ENCODE measurements around the gene INAFM2. TPM values are rescaled to one million over a fixed set of nuclear protein-coding genes. Genes with fewer than 3 reads are reported as not detected.

Gene INAFM2
- total and polyA plus RNA-seq, 9 of the 15 experiments (the other 6 are each of a cell fraction or from before 2014, with no cell fraction given) = 11.8 to 43.1 (median 27.2) TPM

DNA sequence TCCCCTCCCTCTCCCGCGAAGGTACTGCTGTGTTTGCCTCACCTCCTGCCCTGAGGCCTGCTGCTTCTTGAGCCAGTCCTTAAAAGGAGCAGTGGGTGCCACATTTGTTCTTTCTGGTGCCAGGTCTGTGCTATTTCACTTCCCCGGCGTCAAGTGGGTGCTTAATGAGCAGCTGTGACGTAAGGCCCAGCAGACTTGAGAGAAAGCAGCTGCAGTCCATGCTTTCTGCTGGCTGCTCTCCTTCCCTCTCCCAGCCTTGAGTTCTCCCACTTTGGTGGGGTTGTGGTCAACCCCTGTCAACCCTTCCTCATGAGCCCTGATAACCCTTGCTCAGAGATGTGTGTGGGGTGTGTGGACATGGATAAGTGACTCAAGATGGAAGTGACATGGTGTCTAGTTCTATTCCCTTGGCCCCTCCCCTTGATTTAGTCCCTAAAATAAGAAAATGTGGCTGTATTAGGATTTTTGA lies 6.9 kb downstream of the INAFM2 start (continued):
- TF ChIP-seq ZNF639 (CRISPR knock-in tag; conservative IDR thresholded peaks at IDR 0.05 in 1 of 2, IDR thresholded peaks at IDR 0.05 in 1 of 2) = peak in 1 of 2 experiments; percentile 78; a peak in 1 of 4 replicates
- no peak for TF ChIP-seq ZKSCAN3 (CRISPR knock-in tag; IDR thresholded peaks at IDR 0.05)
- no peak for TF ChIP-seq HDAC3 (IDR thresholded peaks at IDR 0.05; ENCODE audit: borderline replicate concordance, partially characterized antibody)
- no peak for TF ChIP-seq NCOA6 (IDR thresholded peaks at IDR 0.05)
- TF ChIP-seq ZNF586 (CRISPR knock-in tag; conservative IDR thresholded peaks at IDR 0.05) = no peak
- no peak for TF ChIP-seq RBM15 (IDR thresholded peaks at IDR 0.05; ENCODE audit: insufficient read depth, low read length)
- no peak for TF ChIP-seq GTF2B (IDR thresholded peaks at IDR 0.05; ENCODE audit: extremely low read depth, insufficient read length)
- no peak for TF ChIP-seq TARDBP (IDR thresholded peaks at IDR 0.05)
- no peak; the same call in 1 of the 2 replicates for TF ChIP-seq MITF (IDR thresholded peaks at IDR 0.05)
- no peak for TF ChIP-seq ZNF12 (CRISPR knock-in tag; IDR thresholded peaks at IDR 0.05)
- no peak for TF ChIP-seq ZNF212 (CRISPR knock-in tag; IDR thresholded peaks at IDR 0.05)
- TF ChIP-seq POLR3G (IDR thresholded peaks at IDR 0.05; ENCODE audit: extremely low read depth, insufficient read length, insufficient replicate concordance) = no peak
- TF ChIP-seq ZNF140 (CRISPR knock-in tag; IDR thresholded peaks at IDR 0.05) = no peak
- no peak for TF ChIP-seq PHF21A (IDR thresholded peaks at IDR 0.05; ENCODE audit: borderline replicate concordance, low read depth)
- no peak for TF ChIP-seq ARID2 (IDR thresholded peaks at IDR 0.05)
- TF ChIP-seq, protein P1, sequence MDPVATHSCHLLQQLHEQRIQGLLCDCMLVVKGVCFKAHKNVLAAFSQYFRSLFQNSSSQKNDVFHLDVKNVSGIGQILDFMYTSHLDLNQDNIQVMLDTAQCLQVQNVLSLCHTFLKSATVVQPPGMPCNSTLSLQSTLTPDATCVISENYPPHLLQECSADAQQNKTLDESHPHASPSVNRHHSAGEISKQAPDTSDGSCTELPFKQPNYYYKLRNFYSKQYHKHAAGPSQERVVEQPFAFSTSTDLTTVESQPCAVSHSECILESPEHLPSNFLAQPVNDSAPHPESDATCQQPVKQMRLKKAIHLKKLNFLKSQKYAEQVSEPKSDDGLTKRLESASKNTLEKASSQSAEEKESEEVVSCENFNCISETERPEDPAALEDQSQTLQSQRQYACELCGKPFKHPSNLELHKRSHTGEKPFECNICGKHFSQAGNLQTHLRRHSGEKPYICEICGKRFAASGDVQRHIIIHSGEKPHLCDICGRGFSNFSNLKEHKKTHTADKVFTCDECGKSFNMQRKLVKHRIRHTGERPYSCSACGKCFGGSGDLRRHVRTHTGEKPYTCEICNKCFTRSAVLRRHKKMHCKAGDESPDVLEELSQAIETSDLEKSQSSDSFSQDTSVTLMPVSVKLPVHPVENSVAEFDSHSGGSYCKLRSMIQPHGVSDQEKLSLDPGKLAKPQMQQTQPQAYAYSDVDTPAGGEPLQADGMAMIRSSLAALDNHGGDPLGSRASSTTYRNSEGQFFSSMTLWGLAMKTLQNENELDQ (CRISPR knock-in tag; IDR thresholded peaks at IDR 0.05; ENCODE audit: borderline replicate concordance) = no peak
- TF ChIP-seq CHD4 (IDR thresholded peaks at IDR 0.05; ENCODE audit: insufficient read depth, insufficient replicate concordance, low read depth, low read length, poor library complexity, severe bottlenecking) = no peak
- no peak for TF ChIP-seq FOXA3 (CRISPR knock-in tag; conservative IDR thresholded peaks at IDR 0.05 in 1 of 2, IDR thresholded peaks at IDR 0.05 in 1 of 2)
- no peak for TF ChIP-seq KLF13 (tag; IDR thresholded peaks at IDR 0.05; ENCODE audit: borderline replicate concordance, low read depth)
- TF ChIP-seq ILF3 (IDR thresholded peaks at IDR 0.05; ENCODE audit: borderline replicate concordance) = no peak
- TF ChIP-seq MYBL2 (IDR thresholded peaks at IDR 0.05; ENCODE audit: low read depth) = no peak
- TF ChIP-seq MYBL2 (CRISPR knock-in tag; IDR thresholded peaks at IDR 0.05; ENCODE audit: borderline replicate concordance) = no peak

Data from K562 (cell line).